Right renal pelvis (tissue), 4 donors: ENCODE data around the gene LRWD1. TPM values are rescaled to one million over a fixed set of nuclear protein-coding genes. Genes with fewer than 3 reads are reported as not detected.
A peak's percentile ranks its signal among the peaks of the same experiment; 100 is the strongest.

ENCODE experiments used
- DNase-seq, 4 donors: peaks; one replicate each; pipeline ENCODE4 v3.0.0-alpha.2; 2013; ENCODE audit warnings: low read depth in 4 of 4, low spot score in 3 of 4, missing footprints in 1 of 4
- polyA plus RNA-seq, 4 donors: library from polyadenylated mRNA; unstranded; fragments of 120-200 nt; gene quantifications; one replicate each; pipeline ENCODE4 v1.2.1, GENCODE V29; 2013; ENCODE audit not compliant: insufficient read length in 4 of 4

The LRWD1 gene
- 10 to 100 TPM; 17.9 to 23.8 (median 20.8) TPM for polyA plus RNA-seq

- peak; percentile 74 to 87 (median 78) for DNase-seq
These were observed at the start of gene LRWD1, which contains the start of gene ALKBH4 for GRCh38 chr7:102464577-102465280. LRWD1 (plus strand) TSS chr7:102464984; CDS start chr7:102465081, 97 bp downstream. ALKBH4 (minus strand) TSS chr7:102464863; CDS start chr7:102464836, 27 bp downstream.

DNA sequence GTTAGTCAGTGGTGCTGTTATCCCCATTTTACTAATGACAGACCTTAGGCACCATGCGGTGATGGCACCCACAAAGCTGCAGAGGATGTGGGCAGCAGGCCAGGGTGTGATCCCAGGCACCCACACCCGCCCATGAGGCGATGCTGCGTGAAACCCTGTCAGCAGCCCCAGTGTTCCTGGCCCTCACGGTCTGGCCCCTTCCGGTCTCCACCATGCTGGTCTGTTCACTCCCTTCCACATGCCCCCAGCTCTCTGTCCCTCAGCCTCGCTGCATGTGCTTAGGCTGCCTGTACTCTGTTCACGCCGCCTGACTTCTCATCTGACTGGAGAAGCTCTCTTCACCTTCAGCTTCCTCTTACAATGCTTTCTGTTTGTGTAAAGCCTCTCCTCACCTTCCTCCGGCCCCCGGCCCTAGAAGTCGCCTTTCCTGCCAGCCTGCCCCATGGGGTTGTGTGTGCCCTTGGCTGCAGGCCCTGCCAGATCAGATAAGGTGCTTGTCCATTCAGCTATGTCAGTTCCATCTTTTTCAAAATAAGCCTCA is 49.0 kb upstream of the LRWD1 start:
- DNase-seq = no peak

- no peak for DNase-seq
These were observed 48.4 kb upstream of the LRWD1 start for GRCh38 chr7:102416406-102416805.

- no peak for DNase-seq
These were observed 47.7 kb upstream of the LRWD1 start for GRCh38 chr7:102417105-102417504.

DNA sequence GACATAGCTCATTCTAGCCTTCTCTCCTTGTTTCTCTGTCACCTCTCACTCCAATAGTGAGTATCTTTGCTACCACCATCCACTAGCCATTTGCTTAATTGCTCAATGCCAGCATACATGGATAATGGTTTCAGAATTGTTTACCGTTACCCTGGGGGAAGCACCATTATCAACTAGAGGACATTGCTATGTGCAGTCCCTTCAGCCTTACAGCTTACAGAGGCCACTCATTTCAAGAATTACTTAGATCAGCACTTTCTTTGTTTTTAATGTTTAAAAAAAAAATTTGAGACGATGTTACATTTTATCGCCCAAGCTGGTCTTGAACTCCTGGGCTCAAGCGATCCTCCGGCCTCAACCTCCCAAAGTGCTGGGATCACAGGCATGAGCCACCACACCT is 46.2 kb upstream of the LRWD1 start:
- no peak for DNase-seq

GRCh38 chr7:102421706-102422240 is 43.0 kb upstream of the LRWD1 start:
- no peak for DNase-seq

GRCh38 chr7:102424129-102424551 is 40.6 kb upstream of the LRWD1 start:
- DNase-seq = no peak

- no peak for DNase-seq
These were observed 40.0 kb upstream of the LRWD1 start for GRCh38 chr7:102424787-102425218.

GRCh38 chr7:102425639-102426267 is 39.0 kb upstream of the LRWD1 start:
- DNase-seq = no peak

GRCh38 chr7:102426268-102427018 is 38.3 kb upstream of the LRWD1 start:
- no peak for DNase-seq

- no peak for DNase-seq
These were observed 37.8 kb upstream of the LRWD1 start for GRCh38 chr7:102427019-102427405.

GRCh38 chr7:102429141-102429899 is 35.5 kb upstream of the LRWD1 start:
- DNase-seq = no peak

- no peak for DNase-seq
These were observed 33.0 kb upstream of the LRWD1 start for GRCh38 chr7:102431617-102432298.

- DNase-seq = no peak
These were observed 32.2 kb upstream of the LRWD1 start for GRCh38 chr7:102432442-102433218.

- no peak for DNase-seq
These were observed 31.4 kb upstream of the LRWD1 start, which contains the start of gene ORAI2 for GRCh38 chr7:102433219-102434038. ORAI2 (plus strand) TSS chr7:102433575; CDS start chr7:102438957, 5,382 bp downstream.

DNA sequence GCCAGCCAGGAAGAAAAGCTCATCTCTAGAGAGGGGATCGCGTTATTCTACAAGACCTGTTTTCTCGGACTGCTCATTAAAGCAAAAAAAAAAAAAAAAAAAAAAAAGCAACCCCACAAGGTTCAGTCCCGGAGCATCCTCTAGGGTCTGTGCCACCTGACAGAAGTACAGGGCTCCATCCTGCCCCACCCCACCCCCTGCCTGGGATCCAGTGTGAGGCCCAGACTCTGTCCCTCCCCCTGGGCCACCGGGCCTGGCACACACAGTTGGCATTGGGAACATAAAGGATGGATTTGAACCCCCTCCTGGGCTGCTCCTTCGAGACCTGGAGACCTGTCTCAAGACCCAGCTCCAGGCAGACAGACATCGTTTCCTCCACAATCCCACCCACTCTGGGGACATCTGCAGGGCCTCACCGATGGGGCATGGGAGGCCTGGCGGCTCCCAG is 30.7 kb upstream of the LRWD1 start:
- DNase-seq = no peak

DNA sequence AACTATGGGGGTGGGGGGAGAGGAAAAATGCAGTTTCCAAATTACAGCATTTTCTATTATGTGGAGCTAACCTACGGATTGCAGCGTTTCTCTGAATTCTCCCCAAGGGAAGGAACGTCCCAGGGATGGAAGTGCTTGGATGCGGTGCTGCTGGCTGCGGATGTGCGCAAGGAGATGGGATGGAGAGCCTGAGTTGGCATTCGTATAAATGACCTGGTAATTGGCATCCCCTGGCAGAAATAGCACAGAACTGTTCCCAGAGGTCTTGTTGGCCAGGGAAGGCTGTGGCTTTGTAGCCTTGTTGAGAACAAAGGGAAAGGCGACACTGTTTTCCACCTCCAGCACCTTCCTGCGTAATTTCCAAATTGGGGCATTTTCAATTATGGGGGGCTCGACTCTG is 28.7 kb upstream of the LRWD1 start:
- no peak for DNase-seq
